ENCODE measurements around the gene OR4D1. TPM values are rescaled to one million over a fixed set of nuclear protein-coding genes. Genes with fewer than 3 reads are reported as not detected.
"Not testable (repeated sequence)": the region's sequence is repeated elsewhere in the genome, so short reads cannot be mapped to it uniquely, and the experiment has no call there.

OR4D1 gene
- total RNA-seq, 2 donors from 2014 or later = not detected

GRCh38 chr17:58119491-58119890, 28.7 kb upstream of the OR4D1 start:
- no peaks in the 10 kb centered on the region for H3K36me3 ChIP-seq
- TF ChIP-seq CTCF (IDR thresholded peaks at IDR 0.05) = no peak
- H3K4me3 ChIP-seq = no peak overlapping the region
- no peaks in the 10 kb centered on the region for H3K9me3 ChIP-seq
- H3K27ac ChIP-seq = no peak overlapping the region
- ATAC-seq (ENCODE audit: insufficient number of reproducible peaks, low FRiP score, low read depth) (no peak), DNase-seq (ENCODE audit: low spot score) (no peak)
- no peaks in the 10 kb centered on the region for H3K4me1 ChIP-seq (ENCODE audit: control insufficient read depth in 1 of 2, low read depth in 2 of 2)
- no peaks in the 10 kb centered on the region for H3K27me3 ChIP-seq (replicated peaks; ENCODE audit: insufficient read depth)

- no peak for TF ChIP-seq CTCF (IDR thresholded peaks at IDR 0.05)
- no peaks in the 10 kb centered on the region for H3K27me3 ChIP-seq (replicated peaks; ENCODE audit: insufficient read depth)
- ATAC-seq (ENCODE audit: insufficient number of reproducible peaks, low FRiP score, low read depth) (no peak), DNase-seq (ENCODE audit: low spot score) (no peak)
- H3K27ac ChIP-seq = no peak overlapping the region
- no peak overlapping the region for H3K4me3 ChIP-seq
- H3K9me3 ChIP-seq = no peaks in the 10 kb centered on the region
- no peaks in the 10 kb centered on the region for H3K36me3 ChIP-seq
- no peaks in the 10 kb centered on the region for H3K4me1 ChIP-seq (ENCODE audit: control insufficient read depth in 1 of 2, low read depth in 2 of 2)
Observed at GRCh38 chr17:58120195-58120822, 27.9 kb upstream of the OR4D1 start.

GRCh38 chr17:58121925-58122324, 26.3 kb upstream of the OR4D1 start:
- DNase-seq (ENCODE audit: low spot score) = no peak
- ATAC-seq (ENCODE audit: insufficient number of reproducible peaks, low FRiP score, low read depth) = no peak
- H3K27ac ChIP-seq = no peak overlapping the region

GRCh38 chr17:58127846-58128245, 20.3 kb upstream of the OR4D1 start:
- DNase-seq (ENCODE audit: low spot score) = no peak
- no peak for TF ChIP-seq CTCF (IDR thresholded peaks at IDR 0.05)
- Histone ChIP-seq H3K9me3 (no peaks in the 10 kb centered on the region), H3K4me3 (no peak overlapping the region), H3K36me3 (no peaks in the 10 kb centered on the region), H3K27me3 (replicated peaks; ENCODE audit: insufficient read depth) (no peaks in the 10 kb centered on the region), H3K27ac (no peak overlapping the region), H3K4me1 (ENCODE audit: control insufficient read depth in 1 of 2, low read depth in 2 of 2) (no peaks in the 10 kb centered on the region)
- ATAC-seq (ENCODE audit: insufficient number of reproducible peaks, low FRiP score, low read depth) = no peak

More at GRCh38 chr17:58121925-58122324, 26.3 kb upstream of the OR4D1 start:
- H3K4me1 ChIP-seq (ENCODE audit: control insufficient read depth in 1 of 2, low read depth in 2 of 2) = no peaks in the 10 kb centered on the region
- no peaks in the 10 kb centered on the region for H3K36me3 ChIP-seq
- TF ChIP-seq CTCF (IDR thresholded peaks at IDR 0.05) = no peak
- H3K4me3 ChIP-seq = no peak overlapping the region
- no peaks in the 10 kb centered on the region for H3K27me3 ChIP-seq (replicated peaks; ENCODE audit: insufficient read depth)
- H3K9me3 ChIP-seq = no peaks in the 10 kb centered on the region

- H3K27ac ChIP-seq; H3K4me3 ChIP-seq; H3K36me3 ChIP-seq; DNase-seq (ENCODE audit: low spot score); H3K9me3 ChIP-seq; H3K4me1 ChIP-seq (ENCODE audit: control insufficient read depth in 1 of 2, low read depth in 2 of 2); H3K27me3 ChIP-seq (replicated peaks; ENCODE audit: insufficient read depth); ATAC-seq (ENCODE audit: insufficient number of reproducible peaks, low FRiP score, low read depth): not testable (repeated sequence)
Observed at GRCh38 chr17:58132697-58133096, 15.5 kb upstream of the OR4D1 start.

Measured in thoracic aorta (tissue), 2 donors.